ENCODE results near the gene BPIFB6. TPM values are rescaled to one million over a fixed set of nuclear protein-coding genes. Genes with fewer than 3 reads are reported as not detected.

Gene BPIFB6
- polyA plus RNA-seq, 1 donor (not counting 4 experiments of a cell fraction or from before 2014, with no cell fraction given) = not detected

DNA sequence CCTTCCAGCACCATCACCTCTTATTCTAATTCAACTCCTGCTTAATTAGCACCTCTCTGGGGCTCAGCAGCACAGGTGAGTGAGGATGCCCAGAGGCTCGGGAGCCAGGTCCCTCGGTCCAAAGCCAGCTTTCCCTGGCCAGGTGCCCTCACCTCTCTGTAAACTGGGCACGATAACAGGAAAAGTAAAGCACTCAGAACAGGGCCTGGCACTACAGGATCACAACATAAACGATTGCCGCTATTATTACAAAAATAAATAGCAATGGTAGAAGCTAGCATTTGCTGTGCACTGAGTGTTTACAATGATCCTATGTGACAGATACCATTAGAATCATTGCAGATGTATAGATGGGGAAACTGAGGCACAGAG lies 21.3 kb upstream of the BPIFB6 start:
- FAIRE-seq (no peak), DNase-seq (ENCODE audit: low read depth, low spot score) (no peak)
- Histone ChIP-seq H3K36me3 (ENCODE audit: control insufficient read depth in 2 of 2, extremely low read depth in 1 of 2, insufficient read depth in 2 of 2, low read length in 2 of 2) (no peaks in the 10 kb centered on the region), H4K20me1 (ENCODE audit: control insufficient read depth, extremely low read depth, insufficient read depth, low read length) (no peaks in the 10 kb centered on the region), H3K4me3 (ENCODE audit: control insufficient read depth in 2 of 3, extremely low read depth in 1 of 3, insufficient read depth in 2 of 3, low read depth in 1 of 3, low read length in 3 of 3) (no peak overlapping the region), H3K4me2 (ENCODE audit: control insufficient read depth, extremely low read depth, insufficient read depth, low read depth, low read length) (no peak overlapping the region), H3K4me1 (ENCODE audit: control insufficient read depth, extremely low read depth, insufficient read depth, low read length) (no peaks in the 10 kb centered on the region), H3K79me2 (ENCODE audit: control insufficient read depth, insufficient read depth, low read length) (no peaks in the 10 kb centered on the region), H3K27ac (ENCODE audit: control insufficient read depth, insufficient read depth, low read length) (no peak overlapping the region), H3K9me1 (ENCODE audit: control insufficient read depth, extremely low read depth, insufficient read depth, low read length) (no peaks in the 10 kb centered on the region), H3K9ac (ENCODE audit: control insufficient read depth, extremely low read depth, insufficient read depth, low read length) (no peak overlapping the region), H3K9me3 (ENCODE audit: control insufficient read depth, low read depth, low read length) (no peaks in the 10 kb centered on the region), H2AFZ (ENCODE audit: control insufficient read depth, low read length) (no peak overlapping the region), H3K27me3 (ENCODE audit: control insufficient read depth, extremely low read depth, insufficient read depth, low read length) (peaks cover 3% of the 10 kb centered on the region)
- dilution Hi-C loops (cut with MboI; ENCODE audit: extremely low pct_ligation_motif_present, low sequenced_read_pairs) = no loop called here
- TF ChIP-seq, protein P1, sequence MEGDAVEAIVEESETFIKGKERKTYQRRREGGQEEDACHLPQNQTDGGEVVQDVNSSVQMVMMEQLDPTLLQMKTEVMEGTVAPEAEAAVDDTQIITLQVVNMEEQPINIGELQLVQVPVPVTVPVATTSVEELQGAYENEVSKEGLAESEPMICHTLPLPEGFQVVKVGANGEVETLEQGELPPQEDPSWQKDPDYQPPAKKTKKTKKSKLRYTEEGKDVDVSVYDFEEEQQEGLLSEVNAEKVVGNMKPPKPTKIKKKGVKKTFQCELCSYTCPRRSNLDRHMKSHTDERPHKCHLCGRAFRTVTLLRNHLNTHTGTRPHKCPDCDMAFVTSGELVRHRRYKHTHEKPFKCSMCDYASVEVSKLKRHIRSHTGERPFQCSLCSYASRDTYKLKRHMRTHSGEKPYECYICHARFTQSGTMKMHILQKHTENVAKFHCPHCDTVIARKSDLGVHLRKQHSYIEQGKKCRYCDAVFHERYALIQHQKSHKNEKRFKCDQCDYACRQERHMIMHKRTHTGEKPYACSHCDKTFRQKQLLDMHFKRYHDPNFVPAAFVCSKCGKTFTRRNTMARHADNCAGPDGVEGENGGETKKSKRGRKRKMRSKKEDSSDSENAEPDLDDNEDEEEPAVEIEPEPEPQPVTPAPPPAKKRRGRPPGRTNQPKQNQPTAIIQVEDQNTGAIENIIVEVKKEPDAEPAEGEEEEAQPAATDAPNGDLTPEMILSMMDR (optimal IDR thresholded peaks at IDR 0.05 in 1 of 3, IDR thresholded peaks at IDR 0.05 in 1 of 3, conservative IDR thresholded peaks at IDR 0.05 in 1 of 3; ENCODE audit: extremely low read depth in 1 of 3, insufficient read depth in 2 of 3, low read length in 3 of 3) = no peak
- no peak for TF ChIP-seq EZH2 (IDR thresholded peaks at IDR 0.05; ENCODE audit: low read length)

DNA sequence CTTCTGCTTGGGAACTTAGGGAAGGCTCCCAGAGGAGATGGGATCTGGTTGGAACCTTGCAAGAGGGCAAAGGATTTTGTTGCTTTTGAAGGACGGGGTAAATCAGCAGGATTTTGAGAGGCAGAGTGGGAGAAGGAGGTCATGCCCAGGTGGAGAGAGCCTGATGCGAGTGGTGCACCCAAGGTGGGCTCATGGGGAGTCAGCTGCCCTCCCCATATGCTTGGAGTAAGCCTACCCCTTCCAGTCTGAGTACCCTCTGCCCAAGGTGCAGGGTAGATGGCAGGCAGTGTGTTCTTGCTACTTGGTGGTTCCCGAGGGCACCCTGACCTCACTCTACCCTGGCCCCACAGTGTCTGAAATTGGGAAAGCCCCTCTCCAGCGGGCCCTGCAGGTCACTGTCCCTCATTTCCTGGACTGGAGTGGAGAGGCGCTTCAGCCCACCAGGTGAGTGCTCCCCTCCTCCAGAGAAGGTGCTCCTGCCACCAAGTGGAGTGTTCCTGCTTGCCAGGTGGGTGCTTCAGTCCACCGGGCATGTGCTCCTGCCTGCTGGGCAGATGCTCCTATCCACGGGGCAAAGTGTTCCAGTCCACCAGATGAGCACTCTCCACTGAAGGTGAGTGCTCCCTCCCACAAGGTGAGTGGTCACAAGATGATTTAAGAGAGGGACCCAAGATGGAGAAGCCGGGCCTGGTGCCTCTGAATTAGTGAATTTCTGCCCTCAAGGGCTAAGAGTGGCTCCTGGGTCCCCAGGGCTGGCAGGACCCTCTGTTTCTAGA lies 20.6 kb upstream of the BPIFB6 start:
- no peaks in the 10 kb centered on the region for H3K9me1 ChIP-seq (ENCODE audit: control insufficient read depth, extremely low read depth, insufficient read depth, low read length)

More for the DNA sequence above, 20.6 kb upstream of the BPIFB6 start:
- no peak overlapping the region for H3K4me3 ChIP-seq (ENCODE audit: control insufficient read depth in 2 of 3, extremely low read depth in 1 of 3, insufficient read depth in 2 of 3, low read depth in 1 of 3, low read length in 3 of 3)
- no peaks in the 10 kb centered on the region for H3K9me3 ChIP-seq (ENCODE audit: control insufficient read depth, low read depth, low read length)
- H3K36me3 ChIP-seq (ENCODE audit: control insufficient read depth in 2 of 2, extremely low read depth in 1 of 2, insufficient read depth in 2 of 2, low read length in 2 of 2) = no peaks in the 10 kb centered on the region
- dilution Hi-C loops (cut with MboI; ENCODE audit: extremely low pct_ligation_motif_present, low sequenced_read_pairs) = no loop called here
- DNase-seq (ENCODE audit: low read depth, low spot score) (no peak), FAIRE-seq (no peak)
- peaks cover 3% of the 10 kb centered on the region for H3K27me3 ChIP-seq (ENCODE audit: control insufficient read depth, extremely low read depth, insufficient read depth, low read length)
- H3K4me2 ChIP-seq (ENCODE audit: control insufficient read depth, extremely low read depth, insufficient read depth, low read depth, low read length) = no peak overlapping the region
- no peak overlapping the region for H3K27ac ChIP-seq (ENCODE audit: control insufficient read depth, insufficient read depth, low read length)
- no peaks in the 10 kb centered on the region for H3K4me1 ChIP-seq (ENCODE audit: control insufficient read depth, extremely low read depth, insufficient read depth, low read length)
- H3K9ac ChIP-seq (ENCODE audit: control insufficient read depth, extremely low read depth, insufficient read depth, low read length) = no peak overlapping the region
- no peak overlapping the region for H2AFZ ChIP-seq (ENCODE audit: control insufficient read depth, low read length)
- H3K79me2 ChIP-seq (ENCODE audit: control insufficient read depth, insufficient read depth, low read length) = no peaks in the 10 kb centered on the region
- TF ChIP-seq, protein P1 (optimal IDR thresholded peaks at IDR 0.05 in 1 of 3, IDR thresholded peaks at IDR 0.05 in 1 of 3, conservative IDR thresholded peaks at IDR 0.05 in 1 of 3; ENCODE audit: extremely low read depth in 1 of 3, insufficient read depth in 2 of 3, low read length in 3 of 3) = no peak
- no peak for TF ChIP-seq EZH2 (IDR thresholded peaks at IDR 0.05; ENCODE audit: low read length)
- H4K20me1 ChIP-seq (ENCODE audit: control insufficient read depth, extremely low read depth, insufficient read depth, low read length) = no peaks in the 10 kb centered on the region

Measured in keratinocyte (primary cell).